K562 (cell line): ENCODE results near the gene FKBP9. TPM values are rescaled to one million over a fixed set of nuclear protein-coding genes. Genes with fewer than 3 reads are reported as not detected.

ENCODE experiments used
- DDX20 ChIP-seq: fragments of 450-650 bp; IDR thresholded peaks from 2 replicates; pipeline ENCODE4 v1.6.1; 2016; ENCODE audit warnings: missing genetic modification characterization, low read depth, mild to moderate bottlenecking, missing compliant biosample characterization, moderate library complexity
- GATAD2B ChIP-seq: fragments of 450-650 bp; IDR thresholded peaks from 2 replicates; pipeline ENCODE4 v1.6.1; 2017; ENCODE audit warnings: mild to moderate bottlenecking, borderline replicate concordance
- PHF20 ChIP-seq: fragments of 450-650 bp; IDR thresholded peaks from 2 replicates; pipeline ENCODE4 v1.6.1; 2018; ENCODE audit not compliant: partially characterized antibody
- POLR3G ChIP-seq: IDR thresholded peaks from 2 replicates; pipeline ENCODE4 v1.6.1; 2011; ENCODE audit not compliant: insufficient read length, insufficient replicate concordance; ENCODE audit errors: extremely low read depth
- RB1 ChIP-seq: fragments of 450-650 bp; IDR thresholded peaks from 2 replicates; pipeline ENCODE4 v1.6.1; 2017; ENCODE audit warnings: low read depth, mild to moderate bottlenecking
- RFX5 ChIP-seq: IDR thresholded peaks from 2 replicates; pipeline ENCODE4 v1.6.1; 2011; ENCODE audit warnings: low read depth, mild to moderate bottlenecking, improper control_type of control experiment, low read length
- U2AF1 ChIP-seq: fragments of 200-400 bp; formaldehyde crosslinking; optimal IDR thresholded peaks from 2 replicates; pipeline ENCODE3; 2017; ENCODE audit warnings: mild to moderate bottlenecking, low read depth, low read length, moderate library complexity
- polyA plus RNA-seq, 8 experiments: library from polyadenylated mRNA; depleted of rRNA in 4 of 8; stranded (reverse) in 5 of 8; unstranded in 3 of 8; fragments of >200 nt; fragmentation: Nextera tagmentation in 2 of 8; fragmentation: Illumina TruSeq in 1 of 8; extraction: Ambion mirVana in 2 of 8; extraction: Trizol in 1 of 8; gene quantifications; 2 replicates each; pipeline versions ENCODE4 v1.2.1 to v1.2.3, GENCODE V29; 2011 to 2014; ENCODE audit warnings: inconsistent platforms in 1 of 8, missing spikeins in 1 of 8
- total RNA-seq, 7 experiments: library from RNA; depleted of rRNA in 6 of 7; stranded (reverse); fragments of >200 nt in 6 of 7; fragmentation: Illumina TruSeq in 2 of 7; extraction: Trizol in 2 of 7; gene quantifications; 2 replicates each; pipeline versions ENCODE4 v1.2.1 to v1.2.3, GENCODE V29; 2011 to 2021; ENCODE audit warnings: low replicate concordance in 1 of 7
- TF ChIP-seq, protein P1 (sequence below), 3 experiments: fragments of 200-800 bp in 1 of 3; fragments of 250-450 bp in 1 of 3; fragments of 450-650 bp in 1 of 3; sonication (Bioruptor Pico) in 1 of 3; sonication (Bioruptor generic) in 1 of 3; formaldehyde crosslinking in 1 of 3; IDR thresholded peaks; 2 replicates each; pipeline versions ENCODE4 v1.6.1 to v1.8.0; 2016 to 2022; ENCODE audit warnings: mild to moderate bottlenecking in 2 of 3, missing genetic modification characterization in 2 of 3, missing compliant biosample characterization in 1 of 3, moderate library complexity in 1 of 3
- TF ChIP-seq, protein P2 (sequence below), 2 experiments: fragments of 450-650 bp in 1 of 2; IDR thresholded peaks; 2 replicates each; pipeline ENCODE4 v1.6.1; 2011 to 2017; ENCODE audit warnings: low read depth in 2 of 2, antibody characterized with exemption in 1 of 2, borderline replicate concordance in 1 of 2, low read length in 1 of 2, mild to moderate bottlenecking in 1 of 2, mixed read lengths in 1 of 2; ENCODE audit not compliant: control insufficient read depth in 1 of 2
- TF ChIP-seq, protein P3 (sequence below): sonication (generic); formaldehyde crosslinking; IDR thresholded peaks from 2 replicates; pipeline ENCODE4 v1.8.1; 2022; ENCODE audit warnings: missing genetic modification reagents
- TF ChIP-seq, protein P4 (sequence below): fragments of 250-450 bp; sonication (Bioruptor Pico); IDR thresholded peaks from 2 replicates; pipeline ENCODE4 v1.4.0; 2020

Gene FKBP9
- total and polyA plus RNA-seq, 9 of the 15 experiments (the other 6 are each of a cell fraction or from before 2014, with no cell fraction given): 5.9 to 23.7 (median 15.8) TPM

DNA sequence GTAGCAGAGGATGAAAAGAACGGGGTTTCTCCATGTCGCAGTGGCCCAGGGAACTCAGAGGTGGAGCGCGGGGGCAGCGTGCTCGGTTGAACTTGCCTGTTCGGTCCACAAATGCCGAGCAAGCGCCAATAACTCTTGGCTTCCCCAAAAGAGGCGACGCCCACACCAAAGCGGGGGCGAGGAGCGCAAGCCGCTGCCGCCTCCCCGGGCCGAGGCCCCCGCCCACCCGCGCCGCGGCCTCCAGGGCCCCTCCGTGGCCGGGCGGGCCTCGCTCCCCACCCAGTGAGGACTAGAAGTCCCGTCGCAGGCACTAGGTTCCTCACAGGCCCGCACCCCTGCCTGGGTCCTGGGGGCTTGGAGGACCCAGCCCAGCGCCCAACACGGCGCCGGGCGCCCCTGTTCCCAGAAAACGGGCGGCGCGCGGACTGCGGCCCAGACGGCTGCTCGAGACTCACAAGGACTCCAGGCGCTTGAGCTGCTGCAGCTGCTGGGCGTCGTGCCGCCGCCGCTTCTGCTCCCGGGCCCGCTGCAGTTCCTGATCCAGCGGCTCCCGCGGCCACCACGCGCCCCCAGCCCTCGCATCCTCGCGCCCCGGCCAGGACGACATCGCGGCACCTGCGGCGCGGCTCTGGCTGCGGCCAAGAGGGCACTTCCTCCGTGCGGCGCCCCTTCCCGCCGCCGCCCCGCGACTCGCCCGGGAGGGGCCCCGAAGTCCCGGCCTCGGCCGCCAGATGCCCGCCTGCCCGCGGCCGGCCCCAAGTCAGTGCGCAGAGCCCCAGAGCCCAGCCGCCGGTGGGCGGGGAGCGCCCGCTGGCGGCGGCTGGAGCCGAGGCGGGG lies 14.6 kb upstream of the FKBP9 start (continued):
- TF ChIP-seq, protein P1, sequence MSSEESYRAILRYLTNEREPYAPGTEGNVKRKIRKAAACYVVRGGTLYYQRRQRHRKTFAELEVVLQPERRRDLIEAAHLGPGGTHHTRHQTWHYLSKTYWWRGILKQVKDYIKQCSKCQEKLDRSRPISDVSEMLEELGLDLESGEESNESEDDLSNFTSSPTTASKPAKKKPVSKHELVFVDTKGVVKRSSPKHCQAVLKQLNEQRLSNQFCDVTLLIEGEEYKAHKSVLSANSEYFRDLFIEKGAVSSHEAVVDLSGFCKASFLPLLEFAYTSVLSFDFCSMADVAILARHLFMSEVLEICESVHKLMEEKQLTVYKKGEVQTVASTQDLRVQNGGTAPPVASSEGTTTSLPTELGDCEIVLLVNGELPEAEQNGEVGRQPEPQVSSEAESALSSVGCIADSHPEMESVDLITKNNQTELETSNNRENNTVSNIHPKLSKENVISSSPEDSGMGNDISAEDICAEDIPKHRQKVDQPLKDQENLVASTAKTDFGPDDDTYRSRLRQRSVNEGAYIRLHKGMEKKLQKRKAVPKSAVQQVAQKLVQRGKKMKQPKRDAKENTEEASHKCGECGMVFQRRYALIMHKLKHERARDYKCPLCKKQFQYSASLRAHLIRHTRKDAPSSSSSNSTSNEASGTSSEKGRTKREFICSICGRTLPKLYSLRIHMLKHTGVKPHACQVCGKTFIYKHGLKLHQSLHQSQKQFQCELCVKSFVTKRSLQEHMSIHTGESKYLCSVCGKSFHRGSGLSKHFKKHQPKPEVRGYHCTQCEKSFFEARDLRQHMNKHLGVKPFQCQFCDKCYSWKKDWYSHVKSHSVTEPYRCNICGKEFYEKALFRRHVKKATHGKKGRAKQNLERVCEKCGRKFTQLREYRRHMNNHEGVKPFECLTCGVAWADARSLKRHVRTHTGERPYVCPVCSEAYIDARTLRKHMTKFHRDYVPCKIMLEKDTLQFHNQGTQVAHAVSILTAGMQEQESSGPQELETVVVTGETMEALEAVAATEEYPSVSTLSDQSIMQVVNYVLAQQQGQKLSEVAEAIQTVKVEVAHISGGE (CRISPR knock-in tag; IDR thresholded peaks at IDR 0.05): 0 out of 6 replicates have a peak, but pooled peaks of 1 of the 3 experiments have one; percentile 23
- peak; percentile 90 for TF ChIP-seq RB1
- TF ChIP-seq GATAD2B: peak; percentile 80
- TF ChIP-seq, protein P2, sequence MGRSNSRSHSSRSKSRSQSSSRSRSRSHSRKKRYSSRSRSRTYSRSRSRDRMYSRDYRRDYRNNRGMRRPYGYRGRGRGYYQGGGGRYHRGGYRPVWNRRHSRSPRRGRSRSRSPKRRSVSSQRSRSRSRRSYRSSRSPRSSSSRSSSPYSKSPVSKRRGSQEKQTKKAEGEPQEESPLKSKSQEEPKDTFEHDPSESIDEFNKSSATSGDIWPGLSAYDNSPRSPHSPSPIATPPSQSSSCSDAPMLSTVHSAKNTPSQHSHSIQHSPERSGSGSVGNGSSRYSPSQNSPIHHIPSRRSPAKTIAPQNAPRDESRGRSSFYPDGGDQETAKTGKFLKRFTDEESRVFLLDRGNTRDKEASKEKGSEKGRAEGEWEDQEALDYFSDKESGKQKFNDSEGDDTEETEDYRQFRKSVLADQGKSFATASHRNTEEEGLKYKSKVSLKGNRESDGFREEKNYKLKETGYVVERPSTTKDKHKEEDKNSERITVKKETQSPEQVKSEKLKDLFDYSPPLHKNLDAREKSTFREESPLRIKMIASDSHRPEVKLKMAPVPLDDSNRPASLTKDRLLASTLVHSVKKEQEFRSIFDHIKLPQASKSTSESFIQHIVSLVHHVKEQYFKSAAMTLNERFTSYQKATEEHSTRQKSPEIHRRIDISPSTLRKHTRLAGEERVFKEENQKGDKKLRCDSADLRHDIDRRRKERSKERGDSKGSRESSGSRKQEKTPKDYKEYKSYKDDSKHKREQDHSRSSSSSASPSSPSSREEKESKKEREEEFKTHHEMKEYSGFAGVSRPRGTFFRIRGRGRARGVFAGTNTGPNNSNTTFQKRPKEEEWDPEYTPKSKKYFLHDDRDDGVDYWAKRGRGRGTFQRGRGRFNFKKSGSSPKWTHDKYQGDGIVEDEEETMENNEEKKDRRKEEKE (IDR thresholded peaks at IDR 0.05; ENCODE audit: borderline replicate concordance in 1 of 2, control insufficient read depth in 1 of 2, low read depth in 2 of 2, low read length in 1 of 2): no peak
- TF ChIP-seq POLR3G: no peak
- TF ChIP-seq U2AF1: peak; percentile 87
- TF ChIP-seq, protein P3, sequence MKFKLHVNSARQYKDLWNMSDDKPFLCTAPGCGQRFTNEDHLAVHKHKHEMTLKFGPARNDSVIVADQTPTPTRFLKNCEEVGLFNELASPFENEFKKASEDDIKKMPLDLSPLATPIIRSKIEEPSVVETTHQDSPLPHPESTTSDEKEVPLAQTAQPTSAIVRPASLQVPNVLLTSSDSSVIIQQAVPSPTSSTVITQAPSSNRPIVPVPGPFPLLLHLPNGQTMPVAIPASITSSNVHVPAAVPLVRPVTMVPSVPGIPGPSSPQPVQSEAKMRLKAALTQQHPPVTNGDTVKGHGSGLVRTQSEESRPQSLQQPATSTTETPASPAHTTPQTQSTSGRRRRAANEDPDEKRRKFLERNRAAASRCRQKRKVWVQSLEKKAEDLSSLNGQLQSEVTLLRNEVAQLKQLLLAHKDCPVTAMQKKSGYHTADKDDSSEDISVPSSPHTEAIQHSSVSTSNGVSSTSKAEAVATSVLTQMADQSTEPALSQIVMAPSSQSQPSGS (CRISPR knock-in tag): no peak
- TF ChIP-seq, protein P4, sequence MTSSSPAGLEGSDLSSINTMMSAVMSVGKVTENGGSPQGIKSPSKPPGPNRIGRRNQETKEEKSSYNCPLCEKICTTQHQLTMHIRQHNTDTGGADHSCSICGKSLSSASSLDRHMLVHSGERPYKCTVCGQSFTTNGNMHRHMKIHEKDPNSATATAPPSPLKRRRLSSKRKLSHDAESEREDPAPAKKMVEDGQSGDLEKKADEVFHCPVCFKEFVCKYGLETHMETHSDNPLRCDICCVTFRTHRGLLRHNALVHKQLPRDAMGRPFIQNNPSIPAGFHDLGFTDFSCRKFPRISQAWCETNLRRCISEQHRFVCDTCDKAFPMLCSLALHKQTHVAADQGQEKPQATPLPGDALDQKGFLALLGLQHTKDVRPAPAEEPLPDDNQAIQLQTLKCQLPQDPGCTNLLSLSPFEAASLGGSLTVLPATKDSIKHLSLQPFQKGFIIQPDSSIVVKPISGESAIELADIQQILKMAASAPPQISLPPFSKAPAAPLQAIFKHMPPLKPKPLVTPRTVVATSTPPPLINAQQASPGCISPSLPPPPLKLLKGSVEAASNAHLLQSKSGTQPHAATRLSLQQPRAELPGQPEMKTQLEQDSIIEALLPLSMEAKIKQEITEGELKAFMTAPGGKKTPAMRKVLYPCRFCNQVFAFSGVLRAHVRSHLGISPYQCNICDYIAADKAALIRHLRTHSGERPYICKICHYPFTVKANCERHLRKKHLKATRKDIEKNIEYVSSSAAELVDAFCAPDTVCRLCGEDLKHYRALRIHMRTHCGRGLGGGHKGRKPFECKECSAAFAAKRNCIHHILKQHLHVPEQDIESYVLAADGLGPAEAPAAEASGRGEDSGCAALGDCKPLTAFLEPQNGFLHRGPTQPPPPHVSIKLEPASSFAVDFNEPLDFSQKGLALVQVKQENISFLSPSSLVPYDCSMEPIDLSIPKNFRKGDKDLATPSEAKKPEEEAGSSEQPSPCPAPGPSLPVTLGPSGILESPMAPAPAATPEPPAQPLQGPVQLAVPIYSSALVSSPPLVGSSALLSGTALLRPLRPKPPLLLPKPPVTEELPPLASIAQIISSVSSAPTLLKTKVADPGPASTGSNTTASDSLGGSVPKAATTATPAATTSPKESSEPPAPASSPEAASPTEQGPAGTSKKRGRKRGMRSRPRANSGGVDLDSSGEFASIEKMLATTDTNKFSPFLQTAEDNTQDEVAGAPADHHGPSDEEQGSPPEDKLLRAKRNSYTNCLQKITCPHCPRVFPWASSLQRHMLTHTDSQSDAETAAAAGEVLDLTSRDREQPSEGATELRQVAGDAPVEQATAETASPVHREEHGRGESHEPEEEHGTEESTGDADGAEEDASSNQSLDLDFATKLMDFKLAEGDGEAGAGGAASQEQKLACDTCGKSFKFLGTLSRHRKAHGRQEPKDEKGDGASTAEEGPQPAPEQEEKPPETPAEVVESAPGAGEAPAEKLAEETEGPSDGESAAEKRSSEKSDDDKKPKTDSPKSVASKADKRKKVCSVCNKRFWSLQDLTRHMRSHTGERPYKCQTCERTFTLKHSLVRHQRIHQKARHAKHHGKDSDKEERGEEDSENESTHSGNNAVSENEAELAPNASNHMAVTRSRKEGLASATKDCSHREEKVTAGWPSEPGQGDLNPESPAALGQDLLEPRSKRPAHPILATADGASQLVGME (CRISPR knock-in tag): peak; percentile 75; the same call in 1 of the 2 replicates
- peak; percentile 28 for TF ChIP-seq PHF20
- TF ChIP-seq RFX5: no peak
- TF ChIP-seq DDX20 (tag): no peak
